ENCODE results near the gene PCYT1A.

- TF ChIP-seq CTCF (IDR thresholded peaks at IDR 0.05) = no peak
- TF ChIP-seq POLR2A (IDR thresholded peaks at IDR 0.05) = no peak
Observed at GRCh38 chr3:196326936-196327335, 39.4 kb upstream of the PCYT1A start.
